Body of pancreas (tissue), 4 donors: ENCODE results near the gene MT1A.

Source experiments
- CTCF ChIP-seq, 7 experiments: fragments of 450-650 bp in 4 of 7; fragments of 200-600 bp in 3 of 7; sonication (generic) in 3 of 7; IDR thresholded peaks; one replicate each; pipeline ENCODE4 v1.5.1; 2016 to 2019; ENCODE audit warnings: antibody characterized with exemption in 7 of 7
- POLR2A ChIP-seq, 3 donors: fragments of 450-650 bp; IDR thresholded peaks; one replicate each; pipeline ENCODE4 v1.6.1; 2016; ENCODE audit warnings: antibody characterized with exemption in 3 of 3, mild to moderate bottlenecking in 2 of 3

- TF ChIP-seq POLR2A (IDR thresholded peaks at IDR 0.05), result peak in 2 of 3 donors; percentile 63 to 68
- TF ChIP-seq CTCF (IDR thresholded peaks at IDR 0.05), result peak; percentile 34 to 90 (median 72)
These were observed 4.8 kb downstream of the MT1A start for GRCh38 chr16:56643080-56643778.
